Embryonic facial prominence (tissue), 1 donor: ENCODE results near the gene SPTBN2.

ENCODE experiments used
- DNase-seq: peaks from one replicate; pipeline ENCODE4 v3.0.0-alpha.2; 2016; ENCODE audit errors: extremely low spot score

The SPTBN2 gene

GRCh38 chr11:66639066-66639813, 89.8 kb downstream of the SPTBN2 start:
- DNase-seq, result peak; percentile 7

- DNase-seq, result peak; percentile 100
These were observed 90.6 kb downstream of the SPTBN2 start, which contains the start of gene RBM4 for GRCh38 chr11:66638177-66639065. Gene RBM4, plus strand, starts transcription at chr11:66638703. Its CDS starts 1,009 bp downstream, at chr11:66639712.

DNA sequence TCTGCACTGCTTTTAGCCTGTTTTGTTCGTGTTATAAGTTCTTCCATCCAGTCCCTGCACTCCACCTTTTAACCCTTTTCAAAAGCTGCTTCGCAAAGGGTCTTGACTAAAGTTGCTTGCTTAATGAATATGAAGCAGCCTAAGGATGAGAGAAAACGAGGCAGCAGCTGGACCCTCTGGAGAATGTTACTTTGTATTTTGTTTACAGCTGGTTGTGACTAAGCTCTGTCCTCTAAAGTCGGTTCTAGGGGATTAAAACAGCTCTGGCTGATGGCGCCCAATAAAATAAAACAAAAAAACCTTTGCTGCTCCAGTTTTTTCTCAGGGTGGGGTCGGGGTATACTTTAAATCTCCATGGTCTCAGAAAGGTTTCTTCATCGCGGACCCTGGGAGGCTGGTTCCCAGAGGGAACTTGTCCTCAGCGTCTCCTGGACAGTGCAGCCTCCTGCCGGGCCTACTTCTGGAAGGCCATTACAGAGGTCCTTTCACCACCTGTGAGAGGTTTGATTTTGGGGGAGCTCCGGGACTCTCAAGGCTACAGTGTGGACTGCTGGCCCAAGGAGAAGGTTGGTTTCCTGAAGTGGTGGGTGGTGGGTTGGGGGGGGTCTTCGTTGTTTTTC, 91.3 kb downstream of the SPTBN2 start:
- no peak for DNase-seq

DNA sequence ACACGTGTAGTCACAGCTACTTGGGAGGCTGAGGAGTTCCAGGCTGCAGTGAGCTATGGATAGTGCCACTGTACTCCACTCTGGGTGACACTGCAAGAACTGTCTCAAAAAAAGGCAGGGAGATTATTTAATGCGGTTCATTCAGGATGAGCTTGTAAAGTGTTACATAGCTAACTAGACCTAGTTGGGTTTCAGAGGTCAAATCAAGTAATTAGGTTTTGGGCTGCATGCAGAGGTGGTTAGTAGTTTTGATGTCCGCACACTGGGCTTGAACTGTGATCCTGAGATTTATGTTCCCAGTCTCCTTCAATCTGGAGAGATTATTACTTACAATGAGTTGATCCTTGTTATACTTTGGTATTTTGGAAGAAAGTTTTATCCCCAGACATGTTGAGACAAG, 92.6 kb downstream of the SPTBN2 start:
- no peak for DNase-seq
